Astrocyte (in vitro differentiated cells and primary cell): ENCODE data around the gene PGS1. TPM values are rescaled to one million over a fixed set of nuclear protein-coding genes. Genes with fewer than 3 reads are reported as not detected.
A peak's percentile ranks its signal among the peaks of the same experiment; 100 is the strongest.

Source experiments
- DNase-seq: peaks from one replicate; pipeline ENCODE4 v3.0.0-alpha.2; 2010; ENCODE audit warnings: low read depth
- FAIRE-seq: peaks from 2 replicates; lab custom pipeline; 2011; peaks lifted over from hg19 to GRCh38; lab: Jason Lieb, UNC
- H2AFZ ChIP-seq: 2 replicates; pipeline ENCODE4 v1.6.0; 2012; ENCODE audit warnings: low read depth, low read length, inconsistent platforms
- H3K27ac ChIP-seq: 2 replicates; pipeline ENCODE4 v1.5.1; 2011; ENCODE audit warnings: low read depth, low read length, inconsistent platforms
- H3K27me3 ChIP-seq: 2 replicates; pipeline ENCODE4 v1.6.0; 2011; ENCODE audit warnings: low read length, inconsistent platforms; ENCODE audit not compliant: insufficient read depth
- H3K36me3 ChIP-seq: 2 replicates; pipeline ENCODE4 v1.5.1; 2011; ENCODE audit warnings: low read length, inconsistent platforms; ENCODE audit not compliant: insufficient read depth
- H3K4me1 ChIP-seq: 2 replicates; pipeline ENCODE4 v1.5.1; 2011; ENCODE audit warnings: low read length, inconsistent platforms; ENCODE audit not compliant: insufficient read depth
- H3K4me2 ChIP-seq: 2 replicates; pipeline ENCODE4 v1.6.0; 2012; ENCODE audit warnings: low read length, inconsistent platforms
- H3K4me3 ChIP-seq: 2 replicates; pipeline ENCODE4 v1.5.1; 2011; ENCODE audit warnings: low read depth, mild to moderate bottlenecking, low read length, inconsistent platforms; ENCODE audit not compliant: insufficient read depth
- H3K79me2 ChIP-seq: 2 replicates; pipeline ENCODE4 v1.6.0; 2012; ENCODE audit warnings: mild to moderate bottlenecking, low read length, inconsistent platforms; ENCODE audit not compliant: insufficient read depth
- H3K9ac ChIP-seq: 2 replicates; pipeline ENCODE4 v1.6.0; 2012; ENCODE audit warnings: mild to moderate bottlenecking, low read length, inconsistent platforms
- H3K9me3 ChIP-seq: 2 replicates; pipeline ENCODE4 v1.5.1; 2012; ENCODE audit warnings: low read depth, mild to moderate bottlenecking, low read length, inconsistent platforms; ENCODE audit not compliant: insufficient read depth
- H4K20me1 ChIP-seq: 2 replicates; pipeline ENCODE4 v1.6.0; 2012; ENCODE audit warnings: low read length, inconsistent platforms; ENCODE audit not compliant: insufficient read depth
- H3K27ac Mint-ChIP-seq: one replicate; pipeline ENCODE4 v1.8.0; 2021; ENCODE audit warnings: mild to moderate bottlenecking, mixed read lengths; ENCODE audit not compliant: unreplicated experiment
- H3K27me3 Mint-ChIP-seq: one replicate; pipeline ENCODE4 v1.8.0; 2021; ENCODE audit warnings: low read depth, mixed read lengths; ENCODE audit not compliant: unreplicated experiment
- H3K36me3 Mint-ChIP-seq: one replicate; pipeline ENCODE4 v1.8.0; 2021; ENCODE audit warnings: low read depth, mixed read lengths; ENCODE audit not compliant: unreplicated experiment
- H3K4me1 Mint-ChIP-seq: one replicate; pipeline ENCODE4 v1.8.0; 2021; ENCODE audit warnings: low read depth, mixed read lengths; ENCODE audit not compliant: unreplicated experiment
- H3K4me3 Mint-ChIP-seq: one replicate; pipeline ENCODE4 v1.8.0; 2021; ENCODE audit warnings: mild to moderate bottlenecking, moderate library complexity, mixed read lengths; ENCODE audit not compliant: unreplicated experiment
- H3K9me3 Mint-ChIP-seq: one replicate; pipeline ENCODE4 v1.8.0; 2021; ENCODE audit warnings: mild to moderate bottlenecking, mixed read lengths; ENCODE audit not compliant: unreplicated experiment
- CTCF ChIP-seq: IDR thresholded peaks from 2 replicates; pipeline ENCODE4 v1.5.1; 2011; ENCODE audit warnings: low read depth, mild to moderate bottlenecking, inconsistent platforms, low read length, moderate library complexity; ENCODE audit not compliant: insufficient read depth
- EZH2 ChIP-seq: IDR thresholded peaks from 2 replicates; pipeline ENCODE4 v1.6.1; 2012; ENCODE audit warnings: mild to moderate bottlenecking, low read length, inconsistent platforms; ENCODE audit not compliant: insufficient read depth
- total RNA-seq: library from RNA; stranded (reverse); gene quantifications from 2 replicates; pipeline ENCODE4 v1.2.1, GENCODE V29; 2021

The PGS1 gene
- total RNA-seq, 1 donor from 2014 or later, result 32.0 TPM

GRCh38 chr17:78458736-78459335 is 80.4 kb downstream of the PGS1 start:
- H3K4me1 ChIP-seq, result no peaks in the 10 kb centered on the region
- H3K36me3 Mint-ChIP-seq, result no peaks in the 10 kb centered on the region
- H3K36me3 ChIP-seq, result no peaks in the 10 kb centered on the region
- no peaks in the 10 kb centered on the region for H3K9me3 Mint-ChIP-seq
- peak overlapping the region; percentile 63 for H2AFZ ChIP-seq
- TF ChIP-seq EZH2 (no peak), CTCF (no peak)
- no peak overlapping the region for H3K9ac ChIP-seq
- H3K27me3 Mint-ChIP-seq, result peaks cover 39% of the 10 kb centered on the region
- H3K79me2 ChIP-seq, result no peaks in the 10 kb centered on the region
- no peak overlapping the region for H3K27ac ChIP-seq
- no peak overlapping the region for H3K27ac Mint-ChIP-seq
- no peak for FAIRE-seq
- H3K4me3 ChIP-seq, result no peak overlapping the region
- peaks cover 2% of the 10 kb centered on the region for H3K27me3 ChIP-seq
- H3K4me3 Mint-ChIP-seq, result no peak overlapping the region
- DNase-seq, result no peak
- no peaks in the 10 kb centered on the region for H4K20me1 ChIP-seq
- no peaks in the 10 kb centered on the region for H3K4me1 Mint-ChIP-seq
- no peaks in the 10 kb centered on the region for H3K9me3 ChIP-seq
- H3K4me2 ChIP-seq, result peak overlapping the region; percentile 50

GRCh38 chr17:78459696-78460095 is 81.2 kb downstream of the PGS1 start:
- Histone ChIP-seq H2AFZ (no peak overlapping the region), H3K27me3 (peaks cover 2% of the 10 kb centered on the region), H3K27ac (no peak overlapping the region), H3K4me2 (no peak overlapping the region), H3K4me3 (no peak overlapping the region), H3K9me3 (no peaks in the 10 kb centered on the region), H3K9ac (no peak overlapping the region), H3K79me2 (no peaks in the 10 kb centered on the region), H4K20me1 (no peaks in the 10 kb centered on the region), H3K4me1 (no peaks in the 10 kb centered on the region), H3K36me3 (no peaks in the 10 kb centered on the region)
- no peak for TF ChIP-seq EZH2
- TF ChIP-seq CTCF, result no peak
- DNase-seq (no peak), FAIRE-seq (no peak)
- Mint-ChIP-seq H3K36me3 (no peaks in the 10 kb centered on the region), H3K27me3 (peaks cover 31% of the 10 kb centered on the region), H3K27ac (no peak overlapping the region), H3K4me1 (no peaks in the 10 kb centered on the region), H3K4me3 (no peak overlapping the region), H3K9me3 (peaks cover 2% of the 10 kb centered on the region)

GRCh38 chr17:78460176-78460675 is 81.8 kb downstream of the PGS1 start:
- DNase-seq (no peak), FAIRE-seq (no peak)
- Histone ChIP-seq H3K9me3 (no peaks in the 10 kb centered on the region), H3K79me2 (no peaks in the 10 kb centered on the region), H3K4me3 (no peak overlapping the region), H3K4me2 (no peak overlapping the region), H3K27ac (no peak overlapping the region), H3K9ac (no peak overlapping the region), H4K20me1 (no peaks in the 10 kb centered on the region), H3K36me3 (no peaks in the 10 kb centered on the region), H2AFZ (no peak overlapping the region), H3K4me1 (no peaks in the 10 kb centered on the region), H3K27me3 (peaks cover 2% of the 10 kb centered on the region)
- no peak overlapping the region for H3K4me3 Mint-ChIP-seq
- TF ChIP-seq EZH2, result no peak
- no peak for TF ChIP-seq CTCF
- H3K36me3 Mint-ChIP-seq, result no peaks in the 10 kb centered on the region
- H3K4me1 Mint-ChIP-seq, result no peaks in the 10 kb centered on the region
- peak overlapping the region; percentile 34 for H3K27ac Mint-ChIP-seq
- peaks cover 3% of the 10 kb centered on the region for H3K9me3 Mint-ChIP-seq
- peaks cover 30% of the 10 kb centered on the region for H3K27me3 Mint-ChIP-seq
